NCI-H2107 (cell line): ENCODE results near the gene ZNF320.
"Not testable (repeated sequence)": the region's sequence is repeated elsewhere in the genome, so short reads cannot be mapped to it uniquely, and the experiment has no call there.

Experiments
- DNase-seq: peaks from one replicate; lab custom pipeline; 2025; lab: John Stamatoyannopoulos, UW

Gene ZNF320

GRCh38 chr19:52922841-52923777 lies 25.7 kb upstream of the ZNF320 start, which contains the start of gene ZNF888:
TSS of gene ZNF888 (minus strand) at chr19:52923428. CDS start at chr19:52917873, 5,555 bp downstream.
- DNase-seq, result no peak

- DNase-seq, result no peak
Measured at GRCh38 chr19:52917531-52917930, 20.1 kb upstream of the ZNF320 start.

GRCh38 chr19:52910648-52911047 lies 13.2 kb upstream of the ZNF320 start:
- no peak for DNase-seq

GRCh38 chr19:52904052-52904780 lies 6.8 kb upstream of the ZNF320 start:
- DNase-seq, result not testable (repeated sequence)

GRCh38 chr19:52901842-52902241 lies 4.4 kb upstream of the ZNF320 start:
- no peak for DNase-seq

- not testable (repeated sequence) for DNase-seq
Measured at GRCh38 chr19:52898596-52898995, 1.2 kb upstream of the ZNF320 start.

- no peak for DNase-seq
Measured at GRCh38 chr19:52898101-52898500, 666 bp upstream of the ZNF320 start.

- DNase-seq, result no peak
Measured at GRCh38 chr19:52896431-52897137, 851 bp downstream of the ZNF320 start.

- no peak for DNase-seq
Measured at GRCh38 chr19:52891336-52891735, 6.1 kb downstream of the ZNF320 start.

- DNase-seq, result no peak
Measured at GRCh38 chr19:52889931-52890330, 7.5 kb downstream of the ZNF320 start.

- DNase-seq, result no peak
Measured at GRCh38 chr19:52889076-52889475, 8.4 kb downstream of the ZNF320 start.

- DNase-seq, result no peak
Measured at GRCh38 chr19:52880895-52881389, 16.5 kb downstream of the ZNF320 start.

GRCh38 chr19:52872996-52873395 lies 24.4 kb downstream of the ZNF320 start:
- not testable (repeated sequence) for DNase-seq

- DNase-seq, result no peak
Measured at GRCh38 chr19:52871466-52871865, 26.0 kb downstream of the ZNF320 start.

- not testable (repeated sequence) for DNase-seq
Measured at GRCh38 chr19:52868031-52868430, 29.4 kb downstream of the ZNF320 start.

- DNase-seq, result not testable (repeated sequence)
Measured at GRCh38 chr19:52857378-52858191, 39.9 kb downstream of the ZNF320 start, which contains the start of gene ZNF468. TSS of gene ZNF468 (minus strand) at chr19:52857619. CDS start at chr19:52854272, 3,347 bp downstream.

GRCh38 chr19:52856540-52857377 lies 40.7 kb downstream of the ZNF320 start:
- not testable (repeated sequence) for DNase-seq
